GM10248 (cell line): ENCODE measurements around the gene ZIM2.

ENCODE experiments used
- CTCF ChIA-PET: fragments of 300-600 bp; sonication (Branson Sonifier 250); formaldehyde crosslinking; extraction: SDS; loops from one replicate; lab custom pipeline; 2021; ENCODE audit warnings: antibody characterized with exemption; lab: Yijun Ruan, JAX
- POLR2A ChIA-PET: fragments of 350-650 bp; sonication (Branson Sonifier 250); formaldehyde crosslinking; extraction: SDS; loops from one replicate; lab custom pipeline; 2020; ENCODE audit warnings: antibody characterized with exemption; lab: Yijun Ruan, JAX
- DNase-seq: peaks from one replicate; pipeline ENCODE4 v3.0.0; 2012; ENCODE audit errors: extremely low spot score
- CTCF ChIP-seq: IDR thresholded peaks from 2 replicates; pipeline ENCODE4 v1.5.1; 2012; ENCODE audit warnings: mild to moderate bottlenecking, low read depth; ENCODE audit errors: extremely low read depth, missing control alignments, control extremely low read depth

Gene ZIM2

GRCh38 chr19:56839652-56840450, 675 bp downstream of the ZIM2 start:
- ChIA-PET CTCF (no interaction called here), POLR2A (no interaction called here)
- no peak for DNase-seq
- no peak for TF ChIP-seq CTCF

- TF ChIP-seq CTCF: no peak
- ChIA-PET POLR2A (no interaction called here), CTCF (no interaction called here)
- DNase-seq: no peak
Measured at GRCh38 chr19:56838909-56839651, 1.4 kb downstream of the ZIM2 start.

- DNase-seq: no peak
Measured at GRCh38 chr19:56838024-56838908, 2.3 kb downstream of the ZIM2 start.

GRCh38 chr19:56837492-56838023, 3.0 kb downstream of the ZIM2 start:
- ChIA-PET POLR2A (no interaction called here), CTCF (no interaction called here)
- no peak for DNase-seq
- TF ChIP-seq CTCF: no peak

More at GRCh38 chr19:56838024-56838908, 2.3 kb downstream of the ZIM2 start:
- POLR2A ChIA-PET: no interaction called here
- CTCF ChIA-PET: no interaction called here
- no peak for TF ChIP-seq CTCF

GRCh38 chr19:56837004-56837403, 3.5 kb downstream of the ZIM2 start:
- TF ChIP-seq CTCF: no peak
- ChIA-PET POLR2A (no interaction called here), CTCF (no interaction called here)
- no peak for DNase-seq

- TF ChIP-seq CTCF: no peak
- ChIA-PET CTCF (no interaction called here), POLR2A (no interaction called here)
- DNase-seq: no peak
Measured at GRCh38 chr19:56836059-56836458, 4.5 kb downstream of the ZIM2 start.
